ENCODE results near the gene ZBTB7A.
"Not testable (repeated sequence)": the region's sequence is repeated elsewhere in the genome, so short reads cannot be mapped to it uniquely, and the experiment has no call there.

The ZBTB7A gene

GRCh38 chr19:4013886-4014540 lies 52.7 kb downstream of the ZBTB7A start:
- no peak for DNase-seq

DNA sequence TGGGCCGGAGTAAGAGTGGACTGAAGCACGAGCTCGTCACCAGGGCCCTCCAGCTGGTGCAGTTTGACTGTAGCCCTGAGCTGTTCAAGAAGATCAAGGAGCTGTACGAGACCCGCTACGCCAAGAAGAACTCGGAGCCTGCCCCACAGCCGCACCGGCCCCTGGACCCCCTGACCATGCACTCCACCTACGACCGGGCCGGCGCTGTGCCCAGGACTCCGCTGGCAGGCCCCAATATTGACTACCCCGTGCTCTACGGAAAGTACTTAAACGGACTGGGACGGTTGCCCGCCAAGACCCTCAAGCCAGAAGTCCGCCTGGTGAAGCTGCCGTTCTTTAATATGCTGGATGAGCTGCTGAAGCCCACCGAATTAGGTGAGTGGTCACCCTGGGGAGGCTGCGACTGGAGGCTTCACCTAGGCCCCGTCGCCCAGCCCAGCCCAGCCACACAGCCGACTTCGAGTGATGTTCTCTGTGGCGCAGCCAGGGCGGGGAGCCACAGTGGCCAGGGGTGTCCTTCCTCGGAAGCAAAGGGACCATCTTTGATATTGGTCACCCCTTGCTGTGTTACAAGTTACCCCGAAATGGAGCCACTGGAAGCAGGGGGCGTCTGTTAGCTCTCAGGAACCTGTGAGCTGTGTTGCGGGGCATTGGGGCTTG lies 53.6 kb downstream of the ZBTB7A start:
- no peak for DNase-seq

- DNase-seq: no peak
These were observed 54.4 kb downstream of the ZBTB7A start for GRCh38 chr19:4012092-4012974.

DNA sequence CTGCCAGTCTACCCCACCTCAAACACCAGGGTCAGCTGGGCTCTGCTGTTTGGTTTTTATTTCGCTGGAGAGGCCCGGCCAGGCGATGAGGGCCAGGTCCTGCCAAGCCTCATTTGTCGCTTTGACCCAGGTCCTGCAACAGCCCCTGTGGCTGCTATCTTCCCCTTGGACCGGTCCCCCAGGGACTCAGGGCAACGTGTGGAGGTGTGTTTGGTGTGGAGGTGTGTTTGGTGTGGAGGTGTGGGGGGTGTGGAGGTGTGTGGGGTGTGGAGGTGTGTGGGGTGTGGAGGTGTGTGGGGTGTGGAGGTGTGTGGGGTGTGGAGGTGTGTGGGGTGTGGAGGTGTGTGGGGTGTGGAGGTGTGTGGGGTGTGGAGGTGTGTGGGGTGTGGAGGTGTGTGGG lies 55.3 kb downstream of the ZBTB7A start:
- DNase-seq: not testable (repeated sequence)

GRCh38 chr19:4010808-4011110 lies 55.9 kb downstream of the ZBTB7A start:
- DNase-seq: no peak

DNA sequence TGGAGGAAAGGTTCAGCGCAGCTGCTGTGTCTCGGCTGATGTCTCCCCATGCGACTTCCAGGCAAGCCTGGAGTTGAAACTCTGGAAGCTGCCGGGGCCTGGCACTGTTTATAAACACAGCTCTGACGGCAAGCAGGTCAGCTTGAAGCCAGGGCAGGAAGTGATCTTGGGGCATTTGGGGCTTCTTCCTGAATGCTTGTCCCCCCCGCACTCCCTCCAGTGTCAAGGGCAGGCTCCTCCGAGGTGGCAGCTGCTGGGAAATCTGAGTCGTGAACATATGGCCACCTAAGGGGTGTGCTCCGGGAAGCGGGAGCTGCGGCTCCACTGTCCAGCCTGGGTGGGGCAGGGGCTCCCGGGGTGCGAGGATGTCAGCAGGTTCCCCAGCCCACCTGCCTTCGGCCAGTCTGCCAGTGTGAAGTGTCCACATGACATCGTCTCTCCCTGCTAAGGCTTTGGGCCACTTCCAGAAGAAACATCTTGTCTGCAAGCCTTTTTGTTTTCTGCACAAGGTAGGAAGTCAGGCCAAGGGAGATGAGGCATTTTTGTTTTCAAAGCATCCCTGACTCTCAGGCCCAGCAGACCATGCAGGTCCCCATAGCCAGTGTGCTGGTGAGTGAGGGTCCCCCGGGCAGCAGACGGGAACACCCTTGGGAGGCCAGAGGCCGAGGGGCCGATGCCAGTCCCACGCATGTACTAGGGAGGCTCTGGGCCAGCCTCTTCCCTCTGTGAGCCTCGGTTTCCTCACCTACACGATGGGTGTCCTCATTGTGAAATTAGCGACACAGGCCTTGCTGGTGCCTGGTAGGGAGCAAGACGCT lies 56.5 kb downstream of the ZBTB7A start:
- no peak for DNase-seq

DNA sequence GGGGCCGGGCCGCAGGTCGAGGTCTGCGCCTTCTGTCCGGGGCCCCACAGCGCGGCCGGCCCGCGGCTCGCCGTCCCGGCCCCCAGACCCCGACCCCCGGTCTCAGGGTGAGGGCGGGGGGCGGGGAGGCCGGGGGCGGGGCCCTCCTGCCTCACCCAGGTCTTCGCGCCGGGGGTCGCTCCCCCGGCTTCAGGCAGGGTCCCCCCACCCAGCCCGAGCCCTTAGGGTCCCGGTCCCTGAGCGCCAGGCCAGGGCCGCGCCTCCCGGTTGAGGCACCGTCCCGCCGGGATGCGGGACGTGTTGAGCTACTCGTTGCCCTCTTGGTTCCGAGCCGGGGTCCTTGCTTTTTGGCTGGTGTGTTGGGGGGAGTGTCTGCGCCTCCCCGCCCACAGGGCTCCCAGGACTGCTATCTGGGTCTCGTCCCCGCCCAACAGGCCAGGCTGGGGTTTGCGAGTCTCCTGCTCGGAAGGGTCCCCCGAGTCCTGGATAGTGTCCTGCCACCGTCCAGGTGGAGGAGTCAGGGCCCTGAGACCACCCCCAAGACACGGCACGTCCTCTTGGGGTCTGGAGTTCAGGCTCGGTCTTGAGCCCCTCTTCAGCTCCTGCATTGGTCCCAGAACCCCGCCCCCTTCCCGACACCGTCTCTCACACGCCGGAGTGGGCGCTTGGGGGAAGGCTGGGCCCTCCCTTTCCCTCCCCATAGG lies 58.7 kb downstream of the ZBTB7A start:
- no peak for DNase-seq

GRCh38 chr19:4007021-4007835 lies 59.5 kb downstream of the ZBTB7A start, which contains the start of gene PIAS4:
PIAS4 (plus strand) TSS chr19:4007736; CDS start chr19:4007761, 25 bp downstream.
- peak; percentile 85 for DNase-seq

DNA sequence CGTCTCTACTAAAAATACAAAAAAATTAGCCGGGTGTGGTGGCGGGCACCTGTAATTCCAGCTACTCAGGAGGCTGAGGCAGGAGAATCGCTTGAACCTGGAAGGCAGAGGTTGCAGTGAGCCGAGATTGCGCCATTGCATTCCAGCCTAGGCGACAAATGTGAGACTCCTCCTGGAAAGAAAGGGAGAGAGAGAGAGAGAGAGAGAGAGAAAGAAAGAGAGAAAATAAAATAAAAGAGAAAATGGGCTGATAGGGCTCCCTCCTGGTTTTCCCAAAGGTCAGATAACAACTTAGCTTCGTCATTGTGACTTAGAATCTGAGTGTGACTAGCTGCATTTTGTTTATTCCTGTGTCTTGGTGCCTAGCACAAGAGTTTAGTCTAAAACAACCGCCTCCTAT lies 61.3 kb downstream of the ZBTB7A start:
- DNase-seq: not testable (repeated sequence)

GRCh38 chr19:4000798-4001197 lies 65.9 kb downstream of the ZBTB7A start:
- DNase-seq: not testable (repeated sequence)

GRCh38 chr19:3998667-3999412 lies 67.9 kb downstream of the ZBTB7A start:
- DNase-seq: not testable (repeated sequence)

GRCh38 chr19:3995607-3996006 lies 71.1 kb downstream of the ZBTB7A start:
- DNase-seq: no peak
